Measurements from ENCODE around the gene SLC2A4RG.
"Not testable (repeated sequence)": the region's sequence is repeated elsewhere in the genome, so short reads cannot be mapped to it uniquely, and the experiment has no call there.

The SLC2A4RG gene

GRCh38 chr20:63714858-63715257 is 24.7 kb upstream of the SLC2A4RG start:
- DNase-seq: no peak

GRCh38 chr20:63718996-63719395 is 20.6 kb upstream of the SLC2A4RG start:
- DNase-seq: no peak

GRCh38 chr20:63722967-63723622 is 16.5 kb upstream of the SLC2A4RG start:
- DNase-seq: not testable (repeated sequence)

- DNase-seq: not testable (repeated sequence)
These were observed 9.3 kb upstream of the SLC2A4RG start for GRCh38 chr20:63730189-63730733.

GRCh38 chr20:63731410-63731809 is 8.2 kb upstream of the SLC2A4RG start:
- DNase-seq: no peak

GRCh38 chr20:63732118-63733095 is 7.2 kb upstream of the SLC2A4RG start:
- DNase-seq: no peak

- DNase-seq: no peak
These were observed 6.5 kb upstream of the SLC2A4RG start for GRCh38 chr20:63733117-63733516.

- DNase-seq: no peak
These were observed 5.9 kb upstream of the SLC2A4RG start for GRCh38 chr20:63733579-63734081.

- no peak for DNase-seq
These were observed 5.2 kb upstream of the SLC2A4RG start for GRCh38 chr20:63734111-63734945.

GRCh38 chr20:63734946-63735858 is 4.4 kb upstream of the SLC2A4RG start:
- no peak for DNase-seq

- DNase-seq: peak; percentile 25 to 44
These were observed 3.5 kb upstream of the SLC2A4RG start, which contains the start of gene LIME1 for GRCh38 chr20:63735859-63736718. Gene LIME1 (plus strand): TSS chr20:63736664. CDS start chr20:63737550, 886 bp downstream.

GRCh38 chr20:63736893-63737694 is 2.5 kb upstream of the SLC2A4RG start:
- peak; percentile 31 to 44 for DNase-seq

GRCh38 chr20:63737695-63737944 is 2.0 kb upstream of the SLC2A4RG start:
- DNase-seq: no peak

GRCh38 chr20:63737945-63738686 is 1.5 kb upstream of the SLC2A4RG start:
- DNase-seq: peak in 1 of 2 donors; percentile 26

GRCh38 chr20:63738687-63739129 is 868 bp upstream of the SLC2A4RG start:
- DNase-seq: no peak

- peak; percentile 19 to 36 for DNase-seq
These were observed 572 bp downstream of the SLC2A4RG start for GRCh38 chr20:63740070-63740626.

GRCh38 chr20:63740627-63741353 is 1.2 kb downstream of the SLC2A4RG start:
- DNase-seq: peak in 1 of 2 donors; percentile 31

GRCh38 chr20:63741354-63741675 is 1.7 kb downstream of the SLC2A4RG start:
- DNase-seq: no peak

All from stimulated activated CD4-positive, alpha-beta T cell treated with anti-CD3 and anti-CD28 coated beads, Interleukin-2, amount 100 ng/mL, for 48 hours (primary cell).